Ishikawa (cell line): ENCODE measurements around the gene RGS8.

Experiments
- CEBPB ChIP-seq: IDR thresholded peaks from 2 replicates; pipeline ENCODE4 v1.6.1; 2012
- EGR1 ChIP-seq: IDR thresholded peaks from 2 replicates; pipeline ENCODE4 v1.6.1; 2012
- EP300 ChIP-seq: IDR thresholded peaks from 2 replicates; pipeline ENCODE4 v1.6.1; 2012; ENCODE audit warnings: borderline replicate concordance
- MAX ChIP-seq: IDR thresholded peaks from 2 replicates; pipeline ENCODE4 v1.6.1; 2012
- TAF1 ChIP-seq: IDR thresholded peaks from 2 replicates; pipeline ENCODE4 v1.6.1; 2012; ENCODE audit warnings: low read depth, mild to moderate bottlenecking
- TCF12 ChIP-seq: IDR thresholded peaks from 2 replicates; pipeline ENCODE4 v1.6.1; 2012; ENCODE audit warnings: low read depth
- YY1 ChIP-seq: IDR thresholded peaks from 2 replicates; pipeline ENCODE4 v1.6.1; 2012; ENCODE audit warnings: low read depth

GRCh38 chr1:182684116-182684828 lies at the start of gene RGS8:
- TF ChIP-seq TCF12 = no peak
- TF ChIP-seq CEBPB = no peak
- no peak for TF ChIP-seq TAF1
- TF ChIP-seq MAX = no peak
- TF ChIP-seq EP300 = no peak
- TF ChIP-seq YY1 = no peak
- no peak for TF ChIP-seq EGR1
